Choroid plexus epithelial cell (primary cell): ENCODE data around the gene HM13.
"Not testable (repeated sequence)": the region's sequence is repeated elsewhere in the genome, so short reads cannot be mapped to it uniquely, and the experiment has no call there.

Source experiments
- DNase-seq: peaks from one replicate; pipeline ENCODE4 v3.0.0-alpha.2; 2010; ENCODE audit warnings: low read depth
- H3K4me3 ChIP-seq: 2 replicates; pipeline ENCODE4 v1.5.1; 2011; ENCODE audit warnings: low read depth, mild to moderate bottlenecking, control low read depth, low read length, moderate library complexity
- CTCF ChIP-seq: conservative IDR thresholded peaks from 2 replicates; pipeline ENCODE4 v1.5.1; 2011; ENCODE audit warnings: low read depth, mild to moderate bottlenecking, control low read depth, inconsistent platforms, low read length, moderate library complexity

The HM13 gene

GRCh38 chr20:31489152-31489551 lies 25.1 kb upstream of the HM13 start:
- DNase-seq = no peak
- TF ChIP-seq CTCF = no peak
- H3K4me3 ChIP-seq = no peak overlapping the region

- DNase-seq = no peak
- no peak for TF ChIP-seq CTCF
- no peak overlapping the region for H3K4me3 ChIP-seq
These were observed 23.5 kb upstream of the HM13 start for GRCh38 chr20:31490752-31491151.

GRCh38 chr20:31494131-31494530 lies 20.1 kb upstream of the HM13 start:
- peak; percentile 62 for DNase-seq

GRCh38 chr20:31496761-31497295 lies 17.4 kb upstream of the HM13 start:
- no peak for DNase-seq
- TF ChIP-seq CTCF = no peak
- H3K4me3 ChIP-seq = no peak overlapping the region

More at GRCh38 chr20:31494131-31494530, 20.1 kb upstream of the HM13 start:
- TF ChIP-seq CTCF = peak; percentile 67
- H3K4me3 ChIP-seq = no peak overlapping the region

- no peak for DNase-seq
- no peak overlapping the region for H3K4me3 ChIP-seq
- TF ChIP-seq CTCF = no peak
These were observed 16.3 kb upstream of the HM13 start for GRCh38 chr20:31497838-31498540.

GRCh38 chr20:31500527-31500926 lies 13.7 kb upstream of the HM13 start:
- no peak for TF ChIP-seq CTCF
- no peak for DNase-seq
- no peak overlapping the region for H3K4me3 ChIP-seq

- peak; percentile 87 for TF ChIP-seq CTCF
- H3K4me3 ChIP-seq = not testable (repeated sequence)
- DNase-seq = peak; percentile 79
These were observed 11.2 kb upstream of the HM13 start for GRCh38 chr20:31502884-31503673.
